HG03521 (cell line): ENCODE measurements around the gene PRTG.
"Not testable (repeated sequence)": the region's sequence is repeated elsewhere in the genome, so short reads cannot be mapped to it uniquely, and the experiment has no call there.

Experiments used
- ATAC-seq: cut with Tn5 transposase; IDR thresholded peaks from one replicate; pipeline ENCODE4 v1.9.1; 2021; ENCODE audit warnings: mild to moderate bottlenecking, moderate library complexity; ENCODE audit not compliant: unreplicated experiment

PRTG gene

GRCh38 chr15:55638764-55639163 is 104.2 kb downstream of the PRTG start:
- no peak for ATAC-seq

GRCh38 chr15:55637086-55637485 is 105.9 kb downstream of the PRTG start:
- no peak for ATAC-seq

- no peak for ATAC-seq
Observed at GRCh38 chr15:55633731-55634130, 109.2 kb downstream of the PRTG start.

GRCh38 chr15:55632434-55632833 is 110.5 kb downstream of the PRTG start:
- ATAC-seq, result no peak

- ATAC-seq, result no peak
Observed at GRCh38 chr15:55630858-55631257, 112.1 kb downstream of the PRTG start.

- no peak for ATAC-seq
Observed at GRCh38 chr15:55628369-55628730, 114.6 kb downstream of the PRTG start.

- ATAC-seq, result no peak
Observed at GRCh38 chr15:55627730-55628368, 115.1 kb downstream of the PRTG start.

- no peak for ATAC-seq
Observed at GRCh38 chr15:55619783-55620182, 123.2 kb downstream of the PRTG start.

GRCh38 chr15:55618387-55618786 is 124.6 kb downstream of the PRTG start:
- ATAC-seq, result no peak

- ATAC-seq, result no peak
Observed at GRCh38 chr15:55615445-55615844, 127.5 kb downstream of the PRTG start.

GRCh38 chr15:55613727-55614126 is 129.2 kb downstream of the PRTG start:
- no peak for ATAC-seq

- no peak for ATAC-seq
Observed at GRCh38 chr15:55606214-55606613, 136.7 kb downstream of the PRTG start.

GRCh38 chr15:55601374-55601773 is 141.6 kb downstream of the PRTG start:
- ATAC-seq, result no peak

GRCh38 chr15:55599439-55599838 is 143.5 kb downstream of the PRTG start:
- no peak for ATAC-seq

GRCh38 chr15:55593019-55593418 is 149.9 kb downstream of the PRTG start:
- not testable (repeated sequence) for ATAC-seq

- ATAC-seq, result no peak
Observed at GRCh38 chr15:55590788-55591187, 152.2 kb downstream of the PRTG start.

- ATAC-seq, result no peak
Observed at GRCh38 chr15:55589287-55589686, 153.7 kb downstream of the PRTG start.

- ATAC-seq, result no peak
Observed at GRCh38 chr15:55588815-55589115, 154.2 kb downstream of the PRTG start.

GRCh38 chr15:55588070-55588814 is 154.7 kb downstream of the PRTG start, which contains the start of gene PYGO1:
Gene PYGO1 (minus strand): TSS chr15:55588345. CDS start chr15:55587883, 462 bp downstream.
- peak; percentile 46 for ATAC-seq

GRCh38 chr15:55587321-55588069 is 155.5 kb downstream of the PRTG start:
- ATAC-seq, result peak; percentile 29

- no peak for ATAC-seq
Observed at GRCh38 chr15:55586808-55587207, 156.1 kb downstream of the PRTG start.

GRCh38 chr15:55576943-55577342 is 166.0 kb downstream of the PRTG start:
- ATAC-seq, result no peak
